Stimulated activated CD4-positive, alpha-beta T cell treated with anti-CD3 and anti-CD28 coated beads, Interleukin-15, amount 100 ng/mL, for 48 hours (primary cell): ENCODE measurements around the gene TXNRD1.
"Not testable (repeated sequence)": the region's sequence is repeated elsewhere in the genome, so short reads cannot be mapped to it uniquely, and the experiment has no call there.

Source experiments
- DNase-seq, 2 donors: peaks; one replicate each; pipeline ENCODE4 v3.0.0-alpha.2; 2020; ENCODE audit warnings: low read depth in 2 of 2

TXNRD1 gene

GRCh38 chr12:104237930-104238329, 22.4 kb downstream of the TXNRD1 start:
- DNase-seq = no peak

DNA sequence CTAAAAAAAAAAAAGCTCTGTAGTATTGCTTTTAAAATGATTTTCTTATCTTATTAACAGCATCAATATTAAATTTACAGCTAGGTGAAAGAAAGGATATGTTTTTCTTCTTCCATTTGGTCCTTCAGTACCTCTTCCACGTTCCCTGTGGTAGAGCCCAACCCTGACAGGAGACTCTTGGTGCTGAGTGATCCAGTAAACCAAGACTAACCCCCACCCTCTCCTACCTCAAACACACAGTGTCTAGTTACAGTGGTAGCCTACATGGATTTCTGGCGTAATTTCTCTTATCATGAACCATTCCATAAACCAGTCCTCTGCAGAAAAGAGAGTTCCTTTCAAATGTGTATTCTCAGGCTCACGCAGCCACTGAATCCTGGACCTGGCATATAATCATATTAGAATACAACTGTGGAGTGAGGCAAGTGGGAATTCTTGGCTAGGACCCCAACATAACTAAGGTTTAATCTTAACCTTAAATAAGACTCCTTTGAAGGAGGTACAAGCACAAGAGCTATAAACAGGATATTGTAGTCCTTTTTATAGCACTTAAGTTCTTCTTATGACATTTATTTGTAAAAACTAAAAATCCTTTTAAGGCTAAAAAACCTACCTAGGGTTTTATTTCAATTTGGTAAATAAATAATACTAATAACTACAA, 27.1 kb downstream of the TXNRD1 start:
- no peak for DNase-seq

DNA sequence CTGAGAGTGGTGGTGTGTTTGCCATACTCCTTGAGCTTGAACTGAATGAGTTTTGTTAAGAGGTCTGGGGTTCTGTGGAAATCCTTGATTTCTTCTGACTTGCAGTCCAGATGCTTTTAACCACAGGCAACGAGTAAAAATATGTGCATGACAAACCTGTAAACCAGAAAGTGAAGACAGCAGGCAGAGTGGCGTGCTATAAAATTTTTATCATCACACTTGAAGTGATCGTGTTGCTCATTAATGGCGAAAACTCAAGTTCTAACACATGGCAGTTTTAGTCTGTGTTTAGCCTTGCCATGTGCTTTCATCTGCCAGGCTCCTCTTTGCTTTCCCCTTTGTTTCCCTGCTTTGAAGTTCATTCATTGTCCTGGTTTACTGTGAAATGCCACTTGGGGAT, 28.0 kb downstream of the TXNRD1 start:
- no peak for DNase-seq

DNA sequence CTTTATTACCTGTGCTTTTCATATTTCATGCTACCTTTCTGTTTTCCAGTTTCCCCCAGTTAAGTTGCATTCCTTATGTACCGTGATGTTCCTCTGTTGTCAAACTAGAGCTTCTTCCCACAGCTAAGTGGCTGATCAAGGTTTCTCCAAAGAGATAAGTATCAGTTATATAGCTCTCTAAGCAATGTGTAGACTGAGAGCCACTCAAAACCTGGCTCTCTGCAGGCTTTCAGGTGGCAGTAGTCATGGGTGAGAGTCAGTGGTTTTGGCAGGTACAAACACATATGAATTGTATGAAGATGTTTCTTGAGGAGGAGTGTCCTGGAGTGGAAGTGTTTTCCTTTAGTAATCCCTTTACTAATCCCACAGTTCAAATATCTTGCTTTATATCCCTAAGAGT, 28.4 kb downstream of the TXNRD1 start:
- DNase-seq = no peak

DNA sequence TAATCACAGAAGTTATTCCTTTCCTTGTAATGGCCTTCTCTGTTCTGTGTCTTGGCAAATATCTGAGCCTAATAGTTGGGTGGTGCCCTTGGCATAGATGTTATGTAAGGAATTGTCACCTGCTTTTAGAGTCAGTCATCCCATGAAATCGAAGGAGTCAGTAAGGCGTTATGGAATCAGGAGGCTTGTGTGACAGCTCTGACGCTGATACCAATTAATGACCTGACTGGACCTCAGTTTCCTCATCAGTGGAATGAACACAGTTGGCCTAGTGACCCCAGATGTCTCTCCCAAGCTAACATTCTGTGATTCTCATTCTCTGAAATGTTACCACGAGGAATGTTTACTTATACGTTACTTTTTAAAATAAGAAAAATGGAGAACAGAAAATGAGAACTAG, 32.1 kb downstream of the TXNRD1 start:
- no peak for DNase-seq

GRCh38 chr12:104248444-104248843, 32.9 kb downstream of the TXNRD1 start:
- no peak for DNase-seq

- DNase-seq = no peak
Measured at GRCh38 chr12:104249017-104249416, 33.4 kb downstream of the TXNRD1 start.

- no peak for DNase-seq
Measured at GRCh38 chr12:104249898-104250297, 34.3 kb downstream of the TXNRD1 start.

DNA sequence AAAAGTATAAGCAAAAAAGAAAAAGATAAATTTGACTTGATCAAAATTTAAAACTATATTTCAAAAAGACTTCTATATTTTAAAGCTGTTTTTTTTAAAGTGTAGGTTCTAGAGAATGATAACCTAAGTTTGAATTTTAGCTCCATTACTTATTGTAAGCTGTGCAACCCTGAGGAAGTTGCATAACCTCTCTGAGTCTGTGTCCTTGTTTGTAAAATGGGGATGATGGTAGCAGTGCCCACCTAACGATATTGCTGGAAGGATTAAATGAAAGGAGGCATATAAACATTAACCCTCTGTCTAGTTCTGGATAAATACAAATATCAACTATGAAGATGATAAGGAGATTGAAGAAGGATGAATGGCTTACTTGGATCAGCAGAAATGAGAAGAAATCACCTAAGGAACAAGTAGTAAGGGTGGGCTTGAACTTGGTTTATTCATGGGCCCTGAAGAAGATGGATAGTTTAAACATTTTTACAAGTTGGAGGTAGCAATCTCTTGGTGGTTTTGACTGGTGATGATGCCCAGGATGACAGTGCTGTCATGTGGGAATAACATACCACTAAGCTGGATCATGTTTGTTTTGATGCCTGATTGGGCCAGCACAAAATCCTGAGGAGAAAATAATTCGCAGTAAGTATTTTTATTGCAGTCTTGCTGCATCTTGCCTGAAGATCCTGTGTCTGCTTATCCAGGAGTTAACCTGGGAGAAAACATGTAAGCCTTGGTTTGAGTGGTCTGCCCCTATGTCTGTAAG, 35.0 kb downstream of the TXNRD1 start:
- DNase-seq = no peak

DNA sequence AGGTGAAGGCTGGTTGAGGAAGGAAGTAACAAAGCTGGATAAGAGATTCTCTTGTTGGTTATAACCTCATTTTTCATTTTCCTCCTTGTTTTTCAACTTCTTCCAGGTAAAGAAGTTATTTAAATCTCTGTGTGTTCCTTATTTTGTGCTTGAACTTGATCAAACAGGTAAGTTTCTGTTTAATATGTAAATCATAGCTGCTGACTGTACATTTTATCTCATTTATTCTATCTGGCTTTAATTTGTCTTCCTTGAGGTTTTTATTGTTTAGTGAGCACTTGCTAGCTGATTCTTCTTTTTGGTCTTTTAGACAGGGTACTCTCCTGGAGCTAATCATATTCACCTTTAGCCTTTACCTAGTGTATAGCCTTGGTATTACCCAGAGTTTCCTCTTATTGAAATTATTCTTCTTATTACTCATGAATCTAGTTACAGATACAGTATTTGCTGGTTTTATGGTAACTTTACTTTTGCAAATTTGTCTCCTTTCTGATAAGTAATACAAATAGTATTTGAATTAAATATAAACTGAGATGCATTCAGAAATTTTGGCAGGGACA, 42.4 kb downstream of the TXNRD1 start:
- DNase-seq = no peak

DNA sequence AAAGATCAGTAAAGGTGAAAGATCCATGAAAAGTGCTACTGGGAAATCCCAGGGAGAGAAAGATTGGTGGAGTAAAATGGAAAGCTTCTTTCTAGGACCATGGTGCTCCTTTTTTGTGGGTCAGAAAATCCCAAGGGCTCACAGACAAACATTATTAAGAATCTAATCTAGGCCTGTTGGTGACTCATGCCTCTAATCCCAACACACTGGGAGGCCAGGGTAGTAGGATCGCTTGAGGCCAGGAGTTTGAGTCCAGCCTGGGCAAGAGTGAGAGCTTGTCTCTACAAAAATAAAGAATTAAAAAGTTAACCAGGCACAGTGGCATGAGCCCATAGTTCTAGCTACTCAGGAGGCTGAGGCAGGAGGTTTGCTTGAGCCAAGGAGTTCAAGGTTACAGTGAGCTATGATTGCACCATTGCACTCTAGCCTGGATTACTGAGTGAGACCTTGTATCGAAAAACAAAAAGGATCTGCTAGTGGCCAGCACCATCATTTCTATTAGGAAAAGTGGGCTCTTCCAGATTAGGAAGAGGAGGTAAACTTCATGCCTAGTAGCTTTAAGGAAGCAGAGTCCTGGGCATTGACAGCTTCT, 43.0 kb downstream of the TXNRD1 start:
- no peak for DNase-seq

- no peak for DNase-seq
Measured at GRCh38 chr12:104263026-104263425, 47.4 kb downstream of the TXNRD1 start.

GRCh38 chr12:104263580-104264358, 48.2 kb downstream of the TXNRD1 start:
- no peak for DNase-seq

- not testable (repeated sequence) for DNase-seq
Measured at GRCh38 chr12:104265436-104265835, 49.9 kb downstream of the TXNRD1 start.

DNA sequence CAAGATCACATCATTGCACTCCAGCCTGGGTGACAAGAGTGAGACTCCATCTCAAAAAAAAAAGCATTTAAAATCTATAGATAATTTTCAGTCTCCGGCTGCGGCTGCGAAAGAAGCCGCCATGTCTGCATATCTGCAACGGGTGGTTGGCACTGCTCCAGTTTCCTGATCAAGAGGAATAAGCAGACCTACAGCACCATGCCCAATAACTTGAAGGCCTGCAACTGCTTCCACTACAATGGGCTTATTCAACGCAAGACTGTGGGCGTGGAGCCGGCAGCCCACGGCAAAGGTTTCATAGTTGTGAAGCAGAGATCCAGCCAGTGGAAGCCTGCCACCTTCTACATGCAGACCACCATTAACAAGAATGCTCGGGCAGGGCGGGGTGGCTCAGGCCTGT, 57.4 kb downstream of the TXNRD1 start:
- DNase-seq = no peak

GRCh38 chr12:104273503-104273902, 57.9 kb downstream of the TXNRD1 start:
- DNase-seq = no peak

GRCh38 chr12:104274811-104275210, 59.2 kb downstream of the TXNRD1 start:
- DNase-seq = no peak

DNA sequence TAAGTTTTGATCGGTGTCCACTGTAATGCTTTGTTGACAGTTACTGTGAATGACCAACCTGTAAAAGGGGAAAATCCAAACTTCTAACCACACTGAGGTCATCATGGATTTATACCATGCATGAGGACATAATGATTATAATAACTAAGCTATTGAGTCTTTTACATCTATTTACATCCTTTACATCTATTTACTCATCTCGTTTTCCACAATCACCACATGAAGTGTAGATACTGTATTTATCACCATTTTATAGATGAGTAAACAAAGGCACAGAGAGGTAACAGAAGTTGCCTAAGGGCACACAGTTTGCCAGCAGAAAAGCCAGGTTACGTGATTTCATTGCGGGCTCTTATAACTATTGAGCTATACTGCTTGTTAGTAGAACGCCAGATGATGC, 60.1 kb downstream of the TXNRD1 start:
- DNase-seq = no peak

DNA sequence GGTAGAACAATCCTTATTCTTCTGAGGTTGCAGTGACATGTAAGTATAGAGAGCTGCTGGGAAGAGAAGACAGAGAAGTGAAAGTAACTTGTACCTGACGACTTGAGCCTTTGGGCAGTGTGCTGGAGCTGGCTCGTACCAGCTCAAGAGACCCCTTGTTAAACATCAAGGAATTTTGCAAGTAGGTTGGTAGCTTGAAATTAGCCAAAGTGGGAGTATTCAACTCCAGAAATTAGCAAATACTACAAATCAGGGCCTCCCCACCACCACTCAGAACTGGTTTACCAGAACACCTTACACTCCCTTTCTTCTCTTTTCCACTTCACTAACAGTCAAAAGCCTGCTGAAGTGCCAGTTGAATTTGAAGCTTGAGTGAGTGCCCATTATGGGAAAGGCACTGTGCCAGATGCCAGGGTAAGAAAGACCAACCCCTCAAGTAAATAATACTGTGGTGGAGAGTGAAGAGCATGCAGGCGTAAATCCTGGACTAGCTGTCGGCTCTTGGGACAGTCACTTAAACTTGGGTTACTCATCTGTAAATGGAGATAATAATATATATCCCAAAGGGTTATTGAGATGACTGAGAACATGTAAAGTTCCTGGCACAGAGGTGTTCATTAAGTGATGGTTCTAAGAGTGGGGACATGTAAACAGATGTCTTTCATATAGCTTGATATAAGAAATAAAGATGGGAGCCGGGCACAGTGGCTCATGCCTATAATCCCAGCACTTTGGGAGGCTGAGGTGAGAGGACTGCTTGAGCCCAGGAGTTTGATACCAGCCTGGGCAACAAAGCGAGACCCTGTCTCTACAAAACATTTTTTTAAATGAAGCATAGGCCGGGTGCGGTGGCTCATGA, 60.9 kb downstream of the TXNRD1 start:
- no peak for DNase-seq

GRCh38 chr12:104279164-104279563, 63.6 kb downstream of the TXNRD1 start:
- no peak for DNase-seq

DNA sequence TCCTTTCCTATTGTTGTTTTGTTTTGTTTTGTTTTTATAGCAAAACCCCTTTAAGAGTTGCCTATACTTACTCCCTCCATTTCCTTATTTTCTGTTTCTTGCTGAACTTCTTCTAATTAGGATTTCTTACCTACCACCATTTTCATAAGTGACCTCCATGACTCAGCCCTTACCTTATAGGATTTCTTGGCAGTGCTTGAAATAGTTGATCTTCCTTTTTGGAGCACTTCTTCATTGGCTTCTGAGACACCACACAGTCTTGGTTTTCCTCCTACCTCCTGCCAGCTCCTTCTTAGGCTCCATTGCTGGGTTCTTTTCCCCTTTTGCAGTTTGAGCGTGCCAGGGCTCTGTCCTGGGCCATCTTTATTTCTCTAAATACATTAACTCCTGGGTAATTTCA, 64.5 kb downstream of the TXNRD1 start:
- DNase-seq = no peak
